OCI-LY7 (cell line): ENCODE measurements around the gene MC5R.

ENCODE experiments used
- EZH2phosphoT487 ChIP-seq: fragments of 200-600 bp; sonication (generic); IDR thresholded peaks from 2 replicates; pipeline ENCODE4 v1.6.1; 2018; ENCODE audit warnings: low read depth, borderline replicate concordance, mild to moderate bottlenecking, mixed run types, antibody characterized with exemption, low read length, moderate library complexity, mixed read lengths
- TF ChIP-seq, protein P1 (sequence below): fragments of 200-600 bp; sonication (generic); conservative IDR thresholded peaks from 2 replicates; pipeline ENCODE4 v1.5.1; 2014; ENCODE audit warnings: mild to moderate bottlenecking, antibody characterized with exemption, low read length, moderate library complexity, mixed read lengths

DNA sequence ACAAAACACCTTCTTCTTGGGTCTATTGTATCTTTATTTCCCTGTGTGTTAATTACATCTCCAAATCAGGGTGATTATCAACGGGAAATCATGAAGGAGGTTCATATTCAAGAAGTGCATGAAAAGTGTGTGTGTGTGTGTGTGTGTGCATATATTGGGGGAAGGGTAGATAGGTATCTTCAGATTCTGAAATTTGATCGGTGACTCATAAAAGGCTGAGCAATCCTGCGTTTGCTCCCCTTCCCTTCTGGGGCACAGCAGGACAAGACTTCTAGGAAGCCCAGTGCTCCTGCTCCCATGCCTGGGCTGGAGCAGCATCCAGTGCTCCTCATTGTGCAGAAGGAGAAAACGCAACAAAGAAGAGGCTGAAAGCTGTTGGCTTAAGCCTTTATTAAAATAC, 25.8 kb downstream of the MC5R start:
- TF ChIP-seq, protein P1, sequence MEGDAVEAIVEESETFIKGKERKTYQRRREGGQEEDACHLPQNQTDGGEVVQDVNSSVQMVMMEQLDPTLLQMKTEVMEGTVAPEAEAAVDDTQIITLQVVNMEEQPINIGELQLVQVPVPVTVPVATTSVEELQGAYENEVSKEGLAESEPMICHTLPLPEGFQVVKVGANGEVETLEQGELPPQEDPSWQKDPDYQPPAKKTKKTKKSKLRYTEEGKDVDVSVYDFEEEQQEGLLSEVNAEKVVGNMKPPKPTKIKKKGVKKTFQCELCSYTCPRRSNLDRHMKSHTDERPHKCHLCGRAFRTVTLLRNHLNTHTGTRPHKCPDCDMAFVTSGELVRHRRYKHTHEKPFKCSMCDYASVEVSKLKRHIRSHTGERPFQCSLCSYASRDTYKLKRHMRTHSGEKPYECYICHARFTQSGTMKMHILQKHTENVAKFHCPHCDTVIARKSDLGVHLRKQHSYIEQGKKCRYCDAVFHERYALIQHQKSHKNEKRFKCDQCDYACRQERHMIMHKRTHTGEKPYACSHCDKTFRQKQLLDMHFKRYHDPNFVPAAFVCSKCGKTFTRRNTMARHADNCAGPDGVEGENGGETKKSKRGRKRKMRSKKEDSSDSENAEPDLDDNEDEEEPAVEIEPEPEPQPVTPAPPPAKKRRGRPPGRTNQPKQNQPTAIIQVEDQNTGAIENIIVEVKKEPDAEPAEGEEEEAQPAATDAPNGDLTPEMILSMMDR = no peak
- TF ChIP-seq EZH2phosphoT487 = no peak
